OCI-LY1 (cell line): ENCODE measurements around the gene USP7.

Source experiments
- H2AFZ ChIP-seq: fragments of 200-600 bp; sonication (generic), shearing (Covaris generic); 2 replicates; pipeline ENCODE4 v1.6.0; 2014; ENCODE audit warnings: antibody characterized with exemption, mild to moderate bottlenecking, low read length
- H3F3A ChIP-seq: fragments of 200-600 bp; sonication (generic), shearing (Covaris generic); 2 replicates; pipeline ENCODE4 v1.6.0; 2014; ENCODE audit warnings: mild to moderate bottlenecking, antibody characterized with exemption, low read length, moderate library complexity; ENCODE audit not compliant: insufficient read depth
- H3K27ac ChIP-seq: fragments of 200-600 bp; sonication (generic); 2 replicates; pipeline ENCODE4 v1.5.1; 2014; ENCODE audit warnings: low read length, mixed run types, mild to moderate bottlenecking, low read depth; ENCODE audit not compliant: poor library complexity, severe bottlenecking
- H3K27me3 ChIP-seq: fragments of 200-600 bp; sonication (generic); 2 replicates; pipeline ENCODE4 v1.6.0; 2014; ENCODE audit warnings: antibody characterized with exemption, mild to moderate bottlenecking, low read length, moderate library complexity; ENCODE audit not compliant: insufficient read depth
- H3K36me3 ChIP-seq: fragments of 200-600 bp; sonication (generic); 2 replicates; pipeline ENCODE4 v1.6.1; 2014; ENCODE audit warnings: mild to moderate bottlenecking, antibody characterized with exemption, low read length, moderate library complexity, mixed read lengths; ENCODE audit not compliant: insufficient read depth
- H3K4me1 ChIP-seq: fragments of 200-600 bp; sonication (generic); 2 replicates; pipeline ENCODE4 v1.5.1; 2014; ENCODE audit warnings: mild to moderate bottlenecking, low read length, moderate library complexity; ENCODE audit not compliant: insufficient read depth, severe bottlenecking
- H3K4me2 ChIP-seq: fragments of 200-600 bp; sonication (generic), shearing (Covaris generic); 2 replicates; pipeline ENCODE4 v1.6.1; 2014; ENCODE audit warnings: low read length
- H3K4me3 ChIP-seq: fragments of 200-600 bp; sonication (generic); 2 replicates; pipeline ENCODE4 v1.5.1; 2014; ENCODE audit warnings: low read length, low read depth, mild to moderate bottlenecking, mixed read lengths; ENCODE audit not compliant: poor library complexity, severe bottlenecking
- H3K79me2 ChIP-seq: fragments of 200-600 bp; shearing (Covaris generic); 2 replicates; pipeline ENCODE4 v1.6.1; 2016; ENCODE audit warnings: mixed run types, low read length, mixed read lengths; ENCODE audit not compliant: insufficient read depth
- H3K9ac ChIP-seq: fragments of 200-600 bp; sonication (generic), shearing (Covaris generic); 2 replicates; pipeline ENCODE4 v1.6.1; 2014; ENCODE audit warnings: mild to moderate bottlenecking, low read length, mixed read lengths
- H3K9me2 ChIP-seq: fragments of 200-600 bp; sonication (generic), shearing (Covaris generic); 2 replicates; pipeline ENCODE4 v1.6.1; 2014; ENCODE audit warnings: low read depth, mild to moderate bottlenecking, low read length, mixed read lengths
- H3K9me3 ChIP-seq: fragments of 200-600 bp; shearing (Covaris generic); 2 replicates; pipeline ENCODE4 v1.6.1; 2014; ENCODE audit warnings: low read length, mixed read lengths
- H4K20me1 ChIP-seq: fragments of 200-600 bp; sonication (generic), shearing (Covaris generic); 2 replicates; pipeline ENCODE4 v1.6.0; 2016; ENCODE audit warnings: mild to moderate bottlenecking, low read length; ENCODE audit not compliant: insufficient read depth
- EZH2 ChIP-seq: fragments of 200-600 bp; sonication (generic), shearing (Covaris generic); IDR thresholded peaks from 2 replicates; pipeline ENCODE4 v1.8.0; 2017; ENCODE audit warnings: borderline replicate concordance, mixed run types, mild to moderate bottlenecking, antibody characterized with exemption, low read length, moderate library complexity, mixed read lengths
- TF ChIP-seq, protein P1 (sequence below): fragments of 200-600 bp; sonication (generic), shearing (Covaris generic); IDR thresholded peaks from 2 replicates; pipeline ENCODE4 v1.5.1; 2017; ENCODE audit warnings: mild to moderate bottlenecking, antibody characterized with exemption, low read length, moderate library complexity, mixed read lengths

USP7 gene

DNA sequence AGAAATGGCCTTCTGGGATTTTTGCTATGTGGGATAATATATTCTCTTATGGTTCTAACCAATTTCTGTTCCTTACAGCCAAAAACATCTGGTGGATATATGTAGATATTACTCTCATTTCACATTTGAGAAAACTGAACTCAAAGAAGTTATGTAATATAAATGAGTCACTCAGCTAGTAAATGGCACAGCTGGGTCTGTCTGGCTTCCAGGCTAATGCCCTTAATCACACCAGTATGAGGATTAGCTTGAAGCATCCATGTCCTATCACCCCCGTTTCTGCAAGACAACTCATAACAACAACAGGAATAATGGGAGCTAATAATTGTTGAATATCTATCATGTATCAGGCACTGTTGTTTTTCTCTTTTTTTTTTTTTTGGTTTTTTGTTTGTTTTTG is 34.4 kb upstream of the USP7 start:
- Histone ChIP-seq H3F3A (no peaks in the 10 kb centered on the region), H3K4me2 (no peak overlapping the region)
- no peak for TF ChIP-seq EZH2
- TF ChIP-seq, protein P1, sequence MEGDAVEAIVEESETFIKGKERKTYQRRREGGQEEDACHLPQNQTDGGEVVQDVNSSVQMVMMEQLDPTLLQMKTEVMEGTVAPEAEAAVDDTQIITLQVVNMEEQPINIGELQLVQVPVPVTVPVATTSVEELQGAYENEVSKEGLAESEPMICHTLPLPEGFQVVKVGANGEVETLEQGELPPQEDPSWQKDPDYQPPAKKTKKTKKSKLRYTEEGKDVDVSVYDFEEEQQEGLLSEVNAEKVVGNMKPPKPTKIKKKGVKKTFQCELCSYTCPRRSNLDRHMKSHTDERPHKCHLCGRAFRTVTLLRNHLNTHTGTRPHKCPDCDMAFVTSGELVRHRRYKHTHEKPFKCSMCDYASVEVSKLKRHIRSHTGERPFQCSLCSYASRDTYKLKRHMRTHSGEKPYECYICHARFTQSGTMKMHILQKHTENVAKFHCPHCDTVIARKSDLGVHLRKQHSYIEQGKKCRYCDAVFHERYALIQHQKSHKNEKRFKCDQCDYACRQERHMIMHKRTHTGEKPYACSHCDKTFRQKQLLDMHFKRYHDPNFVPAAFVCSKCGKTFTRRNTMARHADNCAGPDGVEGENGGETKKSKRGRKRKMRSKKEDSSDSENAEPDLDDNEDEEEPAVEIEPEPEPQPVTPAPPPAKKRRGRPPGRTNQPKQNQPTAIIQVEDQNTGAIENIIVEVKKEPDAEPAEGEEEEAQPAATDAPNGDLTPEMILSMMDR = no peak

GRCh38 chr16:8996891-8997290 is 33.2 kb upstream of the USP7 start:
- Histone ChIP-seq H3K9ac (no peak overlapping the region), H3K4me1 (no peaks in the 10 kb centered on the region), H3K9me2 (no peaks in the 10 kb centered on the region), H3F3A (no peaks in the 10 kb centered on the region), H3K9me3 (no peaks in the 10 kb centered on the region), H3K27me3 (no peaks in the 10 kb centered on the region), H3K79me2 (no peaks in the 10 kb centered on the region), H3K36me3 (no peaks in the 10 kb centered on the region), H2AFZ (no peak overlapping the region), H3K4me3 (no peak overlapping the region), H4K20me1 (no peaks in the 10 kb centered on the region), H3K4me2 (no peak overlapping the region), H3K27ac (no peak overlapping the region)
- TF ChIP-seq EZH2 = no peak
- TF ChIP-seq, protein P1 = no peak

More for the DNA sequence above, 34.4 kb upstream of the USP7 start:
- Histone ChIP-seq H3K79me2 (no peaks in the 10 kb centered on the region), H3K9me3 (no peaks in the 10 kb centered on the region), H3K36me3 (no peaks in the 10 kb centered on the region), H3K27me3 (no peaks in the 10 kb centered on the region), H3K4me1 (no peaks in the 10 kb centered on the region), H2AFZ (no peak overlapping the region), H3K9me2 (no peaks in the 10 kb centered on the region), H3K4me3 (no peak overlapping the region), H3K27ac (no peak overlapping the region), H4K20me1 (no peaks in the 10 kb centered on the region), H3K9ac (no peak overlapping the region)

GRCh38 chr16:8990445-8990844 is 26.7 kb upstream of the USP7 start:
- Histone ChIP-seq H3K27ac (no peak overlapping the region), H3K4me2 (no peak overlapping the region), H3K9me3 (no peaks in the 10 kb centered on the region), H3K4me1 (no peaks in the 10 kb centered on the region), H3K27me3 (no peaks in the 10 kb centered on the region), H3K9ac (no peak overlapping the region), H3K79me2 (no peaks in the 10 kb centered on the region), H2AFZ (no peak overlapping the region), H3K36me3 (no peaks in the 10 kb centered on the region), H3F3A (no peaks in the 10 kb centered on the region), H3K4me3 (no peak overlapping the region), H3K9me2 (no peaks in the 10 kb centered on the region), H4K20me1 (no peaks in the 10 kb centered on the region)
- TF ChIP-seq, protein P1 = no peak
